Skeletal muscle satellite cell (primary cell): ENCODE results near the gene POU2F3.
A peak's percentile ranks its signal among the peaks of the same experiment; 100 is the strongest.

Source experiments
- H3K27me3 ChIP-seq: 2 replicates; pipeline ENCODE4 v1.7.0; 2013; ENCODE audit warnings: low read length; ENCODE audit not compliant: control insufficient read depth, insufficient read depth
- H3K36me3 ChIP-seq: 2 replicates; pipeline ENCODE4 v1.7.0; 2013; ENCODE audit warnings: mild to moderate bottlenecking, control low read depth, low read length; ENCODE audit not compliant: insufficient read depth
- H3K4me1 ChIP-seq: 2 replicates; pipeline ENCODE4 v1.7.0; 2013; ENCODE audit warnings: low read length; ENCODE audit not compliant: control insufficient read depth, insufficient read depth
- H3K4me2 ChIP-seq: 2 replicates; pipeline ENCODE4 v1.7.0; 2013; ENCODE audit warnings: mild to moderate bottlenecking, low read length
- H3K4me3 ChIP-seq: 2 replicates; pipeline ENCODE4 v1.7.0; 2013; ENCODE audit warnings: low read length
- H3K9ac ChIP-seq: 2 replicates; pipeline ENCODE4 v1.7.0; 2013; ENCODE audit warnings: mild to moderate bottlenecking, low read depth, low read length, moderate library complexity
- H3K9me3 ChIP-seq: replicated peaks from 2 replicates; pipeline ENCODE4 v1.7.0; 2013; ENCODE audit warnings: mild to moderate bottlenecking, control low read depth, low read length

POU2F3 gene

DNA sequence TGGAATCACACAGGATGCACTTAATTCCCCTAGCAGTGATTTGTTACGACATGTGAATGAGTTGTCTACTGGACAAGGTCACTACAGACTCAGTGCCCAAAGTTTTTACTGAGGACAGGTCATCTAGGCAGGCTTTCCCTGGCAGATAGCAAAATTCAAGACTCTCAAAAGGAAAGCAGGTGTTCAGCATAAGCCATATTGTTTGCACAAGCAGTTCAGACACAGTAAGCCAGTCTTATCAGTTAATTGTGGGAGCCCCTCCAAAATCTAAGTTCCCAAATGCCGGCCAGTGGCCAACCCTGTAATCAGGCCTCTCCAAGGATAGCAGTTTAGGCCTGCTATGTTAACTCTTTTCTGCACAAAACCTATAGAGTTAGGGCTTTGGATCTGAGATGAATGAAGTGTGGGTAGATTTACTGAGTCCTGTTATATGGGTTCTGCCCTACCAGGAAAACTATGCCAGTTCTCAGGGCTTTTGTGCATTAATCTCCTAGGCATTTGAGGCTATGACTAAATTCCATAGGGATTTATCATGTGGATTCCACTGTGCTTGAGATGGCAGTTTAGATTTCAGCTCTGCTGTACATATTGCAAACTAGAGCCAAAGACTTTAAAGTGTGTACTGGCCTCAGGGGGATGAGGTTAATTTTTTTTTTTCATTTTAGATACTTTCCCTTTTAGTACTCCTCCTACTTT is 91.5 kb downstream of the POU2F3 start:
- peak overlapping the region; percentile 63 for H3K4me2 ChIP-seq
- H3K9me3 ChIP-seq = no peaks in the 10 kb centered on the region
- peak overlapping the region; percentile 7 for H3K4me3 ChIP-seq
- peaks cover 66% of the 10 kb centered on the region for H3K4me1 ChIP-seq
- H3K9ac ChIP-seq = peak overlapping the region; percentile 66
- no peaks in the 10 kb centered on the region for H3K27me3 ChIP-seq
- H3K36me3 ChIP-seq = peaks cover 9% of the 10 kb centered on the region

DNA sequence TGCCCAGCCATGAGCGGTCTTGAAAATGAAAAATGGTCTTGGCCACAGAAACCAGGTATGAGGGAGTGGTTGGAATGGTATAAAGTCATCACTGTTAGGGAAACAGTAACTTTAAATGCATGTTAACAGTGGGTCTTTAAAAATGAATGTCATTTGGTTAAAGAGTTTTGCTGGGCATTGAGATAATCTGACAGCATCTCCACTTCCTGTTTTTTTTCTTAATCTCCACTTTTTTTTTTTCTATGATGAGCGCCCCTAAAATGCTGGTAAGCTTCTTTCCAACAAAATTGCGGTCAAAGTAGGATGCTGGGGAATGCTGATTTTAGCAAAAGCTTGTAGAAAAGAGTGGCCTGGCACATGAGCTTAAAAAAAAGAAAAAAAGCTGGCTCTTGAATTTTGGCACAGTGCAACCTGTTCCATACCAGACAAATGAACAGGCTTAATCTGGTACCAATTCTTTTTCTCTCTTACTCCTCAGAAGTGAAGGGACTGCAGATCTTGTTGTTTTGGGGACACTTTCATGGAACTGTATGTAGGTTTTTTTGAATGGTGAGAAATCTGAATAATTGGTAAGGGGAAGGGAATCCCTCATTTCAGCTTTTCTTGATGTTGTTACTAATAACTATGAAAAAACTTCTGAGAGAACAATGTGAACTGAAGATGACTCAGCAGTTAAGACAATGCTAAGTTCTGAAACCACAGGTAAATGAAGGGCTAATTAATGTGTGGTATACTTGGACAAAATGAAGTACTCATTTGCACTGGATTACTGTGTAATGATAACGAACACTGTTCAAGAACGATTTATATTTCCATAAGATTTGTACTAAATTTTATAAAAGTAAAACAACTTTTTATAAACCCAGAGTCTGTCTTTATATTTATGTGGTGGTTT is 93.1 kb downstream of the POU2F3 start:
- Histone ChIP-seq H3K4me1 (peaks cover 56% of the 10 kb centered on the region), H3K9ac (peak overlapping the region; percentile 4), H3K9me3 (no peaks in the 10 kb centered on the region), H3K27me3 (no peaks in the 10 kb centered on the region), H3K36me3 (peaks cover 9% of the 10 kb centered on the region), H3K4me3 (no peak overlapping the region), H3K4me2 (no peak overlapping the region)

GRCh38 chr11:120333801-120334200 is 93.9 kb downstream of the POU2F3 start:
- peak overlapping the region; percentile 4 for H3K9ac ChIP-seq
- no peak overlapping the region for H3K4me2 ChIP-seq
- H3K9me3 ChIP-seq = no peaks in the 10 kb centered on the region
- H3K36me3 ChIP-seq = peaks cover 9% of the 10 kb centered on the region
- H3K27me3 ChIP-seq = no peaks in the 10 kb centered on the region
- no peak overlapping the region for H3K4me3 ChIP-seq
- H3K4me1 ChIP-seq = peaks cover 56% of the 10 kb centered on the region

DNA sequence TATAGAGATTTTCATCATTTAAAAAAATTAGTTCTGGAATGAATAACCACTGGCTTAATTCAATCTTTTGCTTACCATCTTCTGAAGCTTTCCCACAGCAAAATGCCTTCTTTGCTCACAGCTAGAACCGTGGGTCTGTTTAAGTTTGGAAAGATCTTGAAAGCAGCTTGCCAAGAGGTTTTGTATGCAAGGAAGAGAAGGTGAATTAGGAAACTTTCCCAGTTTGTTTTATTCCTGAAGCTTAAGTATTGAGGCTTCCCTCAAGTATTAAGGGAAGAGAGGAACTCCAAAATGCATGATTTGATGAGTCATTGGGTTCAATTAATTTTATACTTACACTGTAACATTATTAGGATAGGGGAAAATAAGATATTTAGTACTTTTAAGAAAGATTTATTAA is 94.4 kb downstream of the POU2F3 start:
- Histone ChIP-seq H3K4me2 (no peak overlapping the region), H3K9ac (no peak overlapping the region), H3K27me3 (no peaks in the 10 kb centered on the region), H3K9me3 (no peaks in the 10 kb centered on the region), H3K36me3 (peaks cover 9% of the 10 kb centered on the region), H3K4me3 (no peak overlapping the region), H3K4me1 (peaks cover 52% of the 10 kb centered on the region)

GRCh38 chr11:120334894-120335462 is 95.0 kb downstream of the POU2F3 start:
- Histone ChIP-seq H3K9me3 (no peaks in the 10 kb centered on the region), H3K27me3 (no peaks in the 10 kb centered on the region), H3K4me2 (peak overlapping the region; percentile 82), H3K4me3 (peak overlapping the region; percentile 96), H3K36me3 (peaks cover 7% of the 10 kb centered on the region), H3K9ac (peak overlapping the region; percentile 94), H3K4me1 (peaks cover 50% of the 10 kb centered on the region)

DNA sequence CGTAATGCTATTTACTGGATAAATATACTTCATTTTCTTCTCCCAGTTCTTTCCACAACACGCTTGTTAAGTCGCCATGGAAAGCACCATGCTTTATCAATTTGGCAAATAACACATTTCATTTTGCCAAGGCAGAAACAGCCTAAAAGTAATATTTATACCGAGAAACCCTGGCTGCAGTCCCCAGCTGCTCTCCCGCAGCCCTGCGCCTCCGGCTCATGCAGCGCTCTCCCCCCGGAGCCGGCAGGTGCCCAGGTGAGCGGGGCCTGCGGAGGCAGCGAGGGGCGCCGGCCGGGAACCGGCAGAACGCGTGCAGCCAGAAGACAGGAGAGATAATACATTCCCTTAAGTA is 95.6 kb downstream of the POU2F3 start:
- Histone ChIP-seq H3K27me3 (no peaks in the 10 kb centered on the region), H3K4me2 (peak overlapping the region; percentile 82), H3K9ac (peak overlapping the region; percentile 94), H3K4me1 (peaks cover 50% of the 10 kb centered on the region), H3K4me3 (peak overlapping the region; percentile 96), H3K9me3 (no peaks in the 10 kb centered on the region), H3K36me3 (peaks cover 2% of the 10 kb centered on the region)

GRCh38 chr11:120335908-120336640 is 96.1 kb downstream of the POU2F3 start, which contains the start of gene ARHGEF12:
Gene ARHGEF12 (plus strand): TSS chr11:120336413. CDS start chr11:120337244, 831 bp downstream.
- Histone ChIP-seq H3K27me3 (no peaks in the 10 kb centered on the region), H3K4me1 (peaks cover 50% of the 10 kb centered on the region), H3K9ac (peak within 1 kb of the TSS; percentile 94), H3K36me3 (no peaks in the 10 kb centered on the region), H3K4me2 (peak within 1 kb of the TSS; percentile 82), H3K9me3 (no peaks in the 10 kb centered on the region), H3K4me3 (peak within 1 kb of the TSS; percentile 96)

GRCh38 chr11:120336641-120337354 is 96.9 kb downstream of the POU2F3 start:
- Histone ChIP-seq H3K4me2 (peak overlapping the region; percentile 82), H3K4me3 (peak overlapping the region; percentile 96), H3K4me1 (peaks cover 44% of the 10 kb centered on the region), H3K9ac (peak overlapping the region; percentile 94), H3K36me3 (no peaks in the 10 kb centered on the region), H3K9me3 (no peaks in the 10 kb centered on the region), H3K27me3 (no peaks in the 10 kb centered on the region)

DNA sequence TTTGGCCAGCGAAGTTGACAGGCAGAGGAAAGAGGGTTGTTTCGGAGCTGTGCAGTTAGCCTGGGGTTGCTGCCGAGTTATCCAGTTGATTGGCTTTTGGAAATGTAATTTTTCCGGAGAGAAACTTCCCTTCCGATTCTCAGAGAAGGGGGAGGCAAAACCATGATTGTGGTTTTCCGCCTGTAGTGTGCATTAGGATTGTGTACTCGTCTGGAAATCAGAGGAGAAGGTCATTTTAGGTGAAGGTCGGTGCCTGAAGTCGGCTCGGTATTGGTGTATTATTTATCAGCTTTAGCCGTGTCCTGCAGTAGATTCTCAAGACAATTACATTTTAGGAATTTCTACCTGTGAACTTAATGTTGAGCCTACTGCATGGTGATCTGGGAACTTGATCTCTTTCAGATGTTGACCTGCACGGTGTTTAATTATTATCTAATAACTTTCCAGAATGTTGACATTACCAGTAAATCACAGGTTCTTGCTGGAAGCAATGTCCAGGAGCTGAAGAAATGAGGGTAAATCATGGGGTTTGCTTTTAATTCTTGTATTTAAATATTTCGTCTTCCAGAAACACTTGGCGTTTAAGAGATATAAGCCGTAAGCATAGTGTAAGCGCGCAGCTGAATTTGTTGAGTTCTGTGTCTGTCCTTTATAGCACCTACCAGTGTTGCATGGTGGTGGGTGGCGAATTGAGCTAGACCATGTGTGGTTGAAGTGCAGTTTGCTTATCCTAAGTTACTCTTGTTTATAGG is 97.6 kb downstream of the POU2F3 start:
- H3K9me3 ChIP-seq = no peaks in the 10 kb centered on the region
- peak overlapping the region; percentile 94 for H3K9ac ChIP-seq
- H3K4me2 ChIP-seq = peak overlapping the region; percentile 82
- H3K27me3 ChIP-seq = no peaks in the 10 kb centered on the region
- H3K4me1 ChIP-seq = peaks cover 40% of the 10 kb centered on the region
- H3K4me3 ChIP-seq = peak overlapping the region; percentile 96
- H3K36me3 ChIP-seq = no peaks in the 10 kb centered on the region
